SK-N-SH (cell line): ENCODE results near the gene PCAT6. TPM values are rescaled to one million over a fixed set of nuclear protein-coding genes. Genes with fewer than 3 reads are reported as not detected.

Source experiments
- CTCF ChIA-PET: fragments of 300-600, 350-600 bp; formaldehyde crosslinking; extraction: SDS; loops from one replicate; lab custom pipeline; 2021; lab: Yijun Ruan, JAX
- POLR2A ChIA-PET: fragments of 350-600 bp; sonication (Branson Sonifier 250); formaldehyde crosslinking; extraction: SDS; loops from one replicate; lab custom pipeline; 2020; ENCODE audit warnings: antibody characterized with exemption, inconsistent platforms; lab: Yijun Ruan, JAX
- DNase-seq: peaks from one replicate; pipeline ENCODE4 v3.0.0; 2012
- H2AFZ ChIP-seq: fragments of 200-600 bp; sonication (generic); 2 replicates; pipeline ENCODE4 v1.8.1; 2016; ENCODE audit warnings: antibody characterized with exemption, mild to moderate bottlenecking, low read depth
- H3F3A ChIP-seq: fragments of 200-600 bp; sonication (generic); replicated peaks from 2 replicates; pipeline ENCODE3; 2016; ENCODE audit warnings: antibody characterized with exemption, mild to moderate bottlenecking; ENCODE audit not compliant: insufficient read depth
- H3K27ac ChIP-seq, 2 experiments: fragments of 200-500 bp in 1 of 2; fragments of 200-600 bp in 1 of 2; sonication (Bioruptor generic) in 1 of 2; sonication (generic), shearing (Covaris generic) in 1 of 2; 2 replicates each; pipeline versions ENCODE4 v1.5.1 to v1.6.1; 2014 to 2016; ENCODE audit warnings: low read depth in 2 of 2, inconsistent platforms in 1 of 2, low read length in 1 of 2, mild to moderate bottlenecking in 1 of 2, mixed read lengths in 1 of 2
- H3K27me3 ChIP-seq: fragments of 200-600 bp; sonication (generic), shearing (Covaris generic); 2 replicates; pipeline ENCODE4 v1.6.1; 2016; ENCODE audit warnings: mixed run types; ENCODE audit not compliant: insufficient read depth
- H3K36me3 ChIP-seq, 2 experiments: fragments of 200-500 bp in 1 of 2; fragments of 200-600 bp in 1 of 2; sonication (Bioruptor generic) in 1 of 2; sonication (generic) in 1 of 2; replicated peaks in 1 of 2; 2 replicates each; pipeline versions ENCODE3 to v1.5.1; 2014 to 2016; ENCODE audit warnings: low read length in 1 of 2, mild to moderate bottlenecking in 1 of 2; ENCODE audit not compliant: insufficient read depth in 2 of 2, control insufficient read depth in 1 of 2
- H3K4me1 ChIP-seq, 2 experiments: fragments of 200-500 bp in 1 of 2; fragments of 200-600 bp in 1 of 2; sonication (Bioruptor generic) in 1 of 2; sonication (generic), shearing (Covaris generic) in 1 of 2; 2 replicates each; pipeline versions ENCODE4 v1.5.1 to v1.6.1; 2014 to 2016; ENCODE audit warnings: low read depth in 1 of 2, low read length in 1 of 2, mixed run types in 1 of 2; ENCODE audit not compliant: insufficient read depth in 2 of 2, control insufficient read depth in 1 of 2
- H3K4me2 ChIP-seq: fragments of 200-600 bp; sonication (generic), shearing (Covaris generic); 2 replicates; pipeline ENCODE4 v1.6.1; 2017; ENCODE audit warnings: mixed run types
- H3K4me3 ChIP-seq, 2 experiments: fragments of 200-500 bp in 1 of 2; fragments of 200-600 bp in 1 of 2; sonication (Bioruptor generic) in 1 of 2; sonication (generic), shearing (Covaris generic) in 1 of 2; 2 replicates each; pipeline versions ENCODE4 v1.5.1 to v1.8.1; 2014 to 2016; ENCODE audit warnings: low read depth in 2 of 2, inconsistent platforms in 1 of 2, low read length in 1 of 2, mild to moderate bottlenecking in 1 of 2, mixed read lengths in 1 of 2, moderate library complexity in 1 of 2
- H3K79me2 ChIP-seq: fragments of 200-600 bp; sonication (generic); 2 replicates; pipeline ENCODE4 v1.8.1; 2017; ENCODE audit warnings: mild to moderate bottlenecking; ENCODE audit not compliant: insufficient read depth
- H3K9ac ChIP-seq: fragments of 200-600 bp; sonication (generic); 2 replicates; pipeline ENCODE4 v1.6.1; 2017; ENCODE audit warnings: mixed run types
- H3K9me2 ChIP-seq: fragments of 200-600 bp; sonication (generic); 2 replicates; pipeline ENCODE4 v1.6.1; 2017; ENCODE audit warnings: mixed run types
- H3K9me3 ChIP-seq: fragments of 200-600 bp; sonication (generic); 2 replicates; pipeline ENCODE4 v1.6.1; 2017; ENCODE audit warnings: mixed run types, mild to moderate bottlenecking, moderate library complexity
- H4K20me1 ChIP-seq: fragments of 200-600 bp; sonication (generic); 2 replicates; pipeline ENCODE4 v1.6.1; 2017; ENCODE audit warnings: mild to moderate bottlenecking, mixed run types; ENCODE audit not compliant: insufficient read depth
- ELF1 ChIP-seq: IDR thresholded peaks from 2 replicates; pipeline ENCODE4 v1.4.0; 2012
- EP300 ChIP-seq, 2 experiments: IDR thresholded peaks; 2 replicates each; pipeline versions ENCODE4 v1.4.0 to v1.6.1; 2012; ENCODE audit warnings: borderline replicate concordance in 1 of 2, low read depth in 1 of 2, low read length in 1 of 2
- EZH2phosphoT487 ChIP-seq: fragments of 200-600 bp; sonication (generic); IDR thresholded peaks from 2 replicates; pipeline ENCODE4 v1.6.1; 2017; ENCODE audit warnings: low read depth, mixed run types, mild to moderate bottlenecking, antibody characterized with exemption, moderate library complexity, borderline replicate concordance
- FOSL2 ChIP-seq: IDR thresholded peaks from 2 replicates; pipeline ENCODE4 v1.4.0; 2012; ENCODE audit warnings: low read depth, mild to moderate bottlenecking, moderate library complexity, borderline replicate concordance
- GATA2 ChIP-seq: sonication (generic); formaldehyde crosslinking; IDR thresholded peaks from 2 replicates; pipeline ENCODE4 v1.5.0; 2020; ENCODE audit warnings: mild to moderate bottlenecking, missing genetic modification reagents
- JUND ChIP-seq: IDR thresholded peaks from 2 replicates; pipeline ENCODE4 v1.4.0; 2012
- MEF2A ChIP-seq: IDR thresholded peaks from 2 replicates; pipeline ENCODE4 v1.4.0; 2012; ENCODE audit warnings: low read depth, borderline replicate concordance
- NFIC ChIP-seq: IDR thresholded peaks from 2 replicates; pipeline ENCODE4 v1.4.0; 2012; ENCODE audit warnings: borderline replicate concordance
- NRF1 ChIP-seq: IDR thresholded peaks from 2 replicates; pipeline ENCODE4 v1.6.1; 2012; ENCODE audit warnings: low read depth, mild to moderate bottlenecking, low read length
- POLR2AphosphoS5 ChIP-seq: IDR thresholded peaks from 2 replicates; pipeline ENCODE4 v1.6.1; 2012; ENCODE audit warnings: low read depth, low read length
- SMC3 ChIP-seq: IDR thresholded peaks from 2 replicates; pipeline ENCODE4 v1.6.1; 2012; ENCODE audit warnings: low read depth, low read length, improper control_type of control experiment
- TCF12 ChIP-seq: IDR thresholded peaks from 2 replicates; pipeline ENCODE4 v1.4.0; 2012
- TEAD4 ChIP-seq: IDR thresholded peaks from 2 replicates; pipeline ENCODE4 v1.4.0; 2012; ENCODE audit warnings: mild to moderate bottlenecking, borderline replicate concordance; ENCODE audit not compliant: insufficient read depth
- YY1 ChIP-seq: IDR thresholded peaks from 2 replicates; pipeline ENCODE4 v1.4.0; 2012; ENCODE audit warnings: low read depth, mild to moderate bottlenecking
- ZBTB33 ChIP-seq: IDR thresholded peaks from 2 replicates; pipeline ENCODE4 v1.4.0; 2012; ENCODE audit warnings: low read depth, borderline replicate concordance
- WGBS: methylation state at CpG from one replicate; pipeline ENCODE4 v1.1.6; 2017; ENCODE audit warnings: low lambda C conversion rate; 5-methylcytosine and 5-hydroxymethylcytosine counted together
- polyA plus RNA-seq, 3 experiments: library from polyadenylated mRNA; depleted of rRNA; stranded (reverse); fragments of >200 nt; gene quantifications; 2 replicates each; pipeline ENCODE4 v1.2.3, GENCODE V29; 2012
- TF ChIP-seq, protein P1 (sequence below): IDR thresholded peaks from 2 replicates; pipeline ENCODE4 v1.4.0; 2012; ENCODE audit warnings: low read depth
- TF ChIP-seq, protein P2 (sequence below): IDR thresholded peaks from 2 replicates; pipeline ENCODE4 v1.6.1; 2012; ENCODE audit warnings: mild to moderate bottlenecking, low read depth, low read length, moderate library complexity
- TF ChIP-seq, protein P3 (sequence below): IDR thresholded peaks from 2 replicates; pipeline ENCODE4 v1.4.0; 2012; ENCODE audit warnings: low read depth, borderline replicate concordance

The PCAT6 gene
- polyA plus RNA-seq, 1 of the 3 experiments (the other 2 are of a cell fraction): 6.9 TPM

DNA sequence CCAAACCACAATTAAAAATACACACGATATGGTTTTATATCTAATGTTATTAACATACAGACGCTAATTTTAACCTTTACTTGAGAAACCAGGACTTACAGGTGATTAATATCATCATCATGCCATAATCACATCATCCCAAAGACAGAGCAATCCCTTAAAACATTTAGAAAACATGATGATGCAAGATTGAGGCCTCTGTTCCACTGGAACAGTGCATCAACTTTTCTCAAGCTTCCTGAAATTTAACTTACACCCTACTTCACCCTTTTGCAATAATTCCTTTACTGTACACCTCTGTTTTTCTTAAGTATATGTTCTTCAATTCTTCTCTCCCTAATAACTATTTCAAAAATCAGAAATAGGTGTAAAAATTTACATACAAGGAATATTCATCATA lies 40.6 kb upstream of the PCAT6 start:
- Histone ChIP-seq H3K4me3 (no peak overlapping the region), H3K9me2 (no peaks in the 10 kb centered on the region), H3K9ac (no peak overlapping the region), H3K27me3 (no peaks in the 10 kb centered on the region), H3K4me2 (no peak overlapping the region), H3K36me3 (peaks cover 57 to 65% of the 10 kb centered on the region in 2 experiments)
- DNase-seq: no peak
- CTCF ChIA-PET: interaction anchor here (0.8 kb wide), 1 partner anchor 16 kb away, joined by 3 read pairs; no protein-coding TSS in a partner anchor
- POLR2A ChIA-PET: no interaction called here
- TF ChIP-seq TEAD4 (no peak), NFIC (no peak), EP300 (IDR thresholded peaks at IDR 0.05; ENCODE audit: borderline replicate concordance in 1 of 2, low read depth in 1 of 2, low read length in 1 of 2) (no peak)
- TF ChIP-seq, protein P1, sequence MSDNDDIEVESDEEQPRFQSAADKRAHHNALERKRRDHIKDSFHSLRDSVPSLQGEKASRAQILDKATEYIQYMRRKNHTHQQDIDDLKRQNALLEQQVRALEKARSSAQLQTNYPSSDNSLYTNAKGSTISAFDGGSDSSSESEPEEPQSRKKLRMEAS: no peak
- TF ChIP-seq, all 33 proteins: peak for 0
- 96% methylated on average over 2 of the region's 2 CpGs for WGBS
- Histone ChIP-seq H3K79me2 (peaks cover 56% of the 10 kb centered on the region; the same call in 1 of the 2 replicates), H3K27ac (no peak overlapping the region), H3F3A (peaks cover 20% of the 10 kb centered on the region), H3K4me1 (0 out of 4 replicates have a peak, but pooled peaks cover 0 to 9% of the 10 kb centered on the region in 2 experiments), H4K20me1 (no peaks in the 10 kb centered on the region; the same call in 1 of the 2 replicates), H2AFZ (no peak overlapping the region), H3K9me3 (no peaks in the 10 kb centered on the region)

DNA sequence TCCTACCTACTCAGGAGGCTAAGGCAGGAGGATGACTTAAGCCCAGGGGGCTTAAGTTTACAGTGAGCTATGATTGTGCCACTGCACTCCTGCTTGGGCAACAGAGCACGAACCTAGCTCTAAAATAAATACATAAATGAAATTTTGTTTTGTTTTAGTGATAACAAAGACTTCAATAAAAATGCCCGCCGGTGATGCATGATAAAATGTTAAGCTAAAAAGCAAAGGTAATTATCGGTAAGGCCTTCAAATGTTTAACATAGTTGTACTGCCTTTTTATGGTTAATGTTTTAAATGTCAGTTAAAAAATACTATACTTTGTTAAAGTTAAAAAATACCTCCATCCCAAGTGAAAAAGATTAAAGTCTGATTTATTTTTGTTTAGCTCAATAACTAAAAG lies 29.6 kb upstream of the PCAT6 start:
- H3K79me2 ChIP-seq: peaks cover 100% of the 10 kb centered on the region
- ChIA-PET POLR2A (no interaction called here), CTCF (interaction anchor here (1.0 to 1.9 kb wide), 4 partner anchors 9 to 658 kb away, joined by 3 to 5 read pairs (median 3); partner anchors contain the start of gene GPR37L1)
- no peak overlapping the region for H2AFZ ChIP-seq
- H3K36me3 ChIP-seq: peaks cover 0 to 8% of the 10 kb centered on the region in 2 experiments
- no peaks in the 10 kb centered on the region for H3K27me3 ChIP-seq
- H4K20me1 ChIP-seq: peaks cover 96% of the 10 kb centered on the region
- H3K9me2 ChIP-seq: no peaks in the 10 kb centered on the region
- no peak overlapping the region for H3K4me2 ChIP-seq
- H3K27ac ChIP-seq: no peak overlapping the region; a peak in 1 of 4 replicates
- no peak overlapping the region for H3K9ac ChIP-seq
- peaks cover 25% of the 10 kb centered on the region for H3F3A ChIP-seq
- H3K4me1 ChIP-seq: peaks cover 0 to 3% of the 10 kb centered on the region in 2 experiments; a peak in 2 of 4 replicates
- no peak for DNase-seq
- WGBS: 84% methylated on average over 4 of the region's 4 CpGs
- H3K4me3 ChIP-seq: no peak overlapping the region
- TF ChIP-seq EP300 (IDR thresholded peaks at IDR 0.05; ENCODE audit: borderline replicate concordance in 1 of 2, low read depth in 1 of 2, low read length in 1 of 2): no peak
- TF ChIP-seq, protein P1: no peak
- TF ChIP-seq, protein P2, sequence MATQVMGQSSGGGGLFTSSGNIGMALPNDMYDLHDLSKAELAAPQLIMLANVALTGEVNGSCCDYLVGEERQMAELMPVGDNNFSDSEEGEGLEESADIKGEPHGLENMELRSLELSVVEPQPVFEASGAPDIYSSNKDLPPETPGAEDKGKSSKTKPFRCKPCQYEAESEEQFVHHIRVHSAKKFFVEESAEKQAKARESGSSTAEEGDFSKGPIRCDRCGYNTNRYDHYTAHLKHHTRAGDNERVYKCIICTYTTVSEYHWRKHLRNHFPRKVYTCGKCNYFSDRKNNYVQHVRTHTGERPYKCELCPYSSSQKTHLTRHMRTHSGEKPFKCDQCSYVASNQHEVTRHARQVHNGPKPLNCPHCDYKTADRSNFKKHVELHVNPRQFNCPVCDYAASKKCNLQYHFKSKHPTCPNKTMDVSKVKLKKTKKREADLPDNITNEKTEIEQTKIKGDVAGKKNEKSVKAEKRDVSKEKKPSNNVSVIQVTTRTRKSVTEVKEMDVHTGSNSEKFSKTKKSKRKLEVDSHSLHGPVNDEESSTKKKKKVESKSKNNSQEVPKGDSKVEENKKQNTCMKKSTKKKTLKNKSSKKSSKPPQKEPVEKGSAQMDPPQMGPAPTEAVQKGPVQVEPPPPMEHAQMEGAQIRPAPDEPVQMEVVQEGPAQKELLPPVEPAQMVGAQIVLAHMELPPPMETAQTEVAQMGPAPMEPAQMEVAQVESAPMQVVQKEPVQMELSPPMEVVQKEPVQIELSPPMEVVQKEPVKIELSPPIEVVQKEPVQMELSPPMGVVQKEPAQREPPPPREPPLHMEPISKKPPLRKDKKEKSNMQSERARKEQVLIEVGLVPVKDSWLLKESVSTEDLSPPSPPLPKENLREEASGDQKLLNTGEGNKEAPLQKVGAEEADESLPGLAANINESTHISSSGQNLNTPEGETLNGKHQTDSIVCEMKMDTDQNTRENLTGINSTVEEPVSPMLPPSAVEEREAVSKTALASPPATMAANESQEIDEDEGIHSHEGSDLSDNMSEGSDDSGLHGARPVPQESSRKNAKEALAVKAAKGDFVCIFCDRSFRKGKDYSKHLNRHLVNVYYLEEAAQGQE: no peak
- TF ChIP-seq POLR2AphosphoS5: no peak
- TF ChIP-seq EZH2phosphoT487: no peak
- no peak for TF ChIP-seq YY1
- TF ChIP-seq NRF1: no peak
- no peak for TF ChIP-seq SMC3
- no peak for TF ChIP-seq TCF12
- TF ChIP-seq, protein P3, sequence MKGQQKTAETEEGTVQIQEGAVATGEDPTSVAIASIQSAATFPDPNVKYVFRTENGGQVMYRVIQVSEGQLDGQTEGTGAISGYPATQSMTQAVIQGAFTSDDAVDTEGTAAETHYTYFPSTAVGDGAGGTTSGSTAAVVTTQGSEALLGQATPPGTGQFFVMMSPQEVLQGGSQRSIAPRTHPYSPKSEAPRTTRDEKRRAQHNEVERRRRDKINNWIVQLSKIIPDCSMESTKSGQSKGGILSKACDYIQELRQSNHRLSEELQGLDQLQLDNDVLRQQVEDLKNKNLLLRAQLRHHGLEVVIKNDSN: no peak
- TF ChIP-seq ELF1: no peak
- no peak for TF ChIP-seq FOSL2
- no peak for TF ChIP-seq MEF2A
- TF ChIP-seq ZBTB33: no peak
- TF ChIP-seq GATA2 (CRISPR knock-in tag): no peak
- no peak for TF ChIP-seq JUND
- H3K9me3 ChIP-seq: no peaks in the 10 kb centered on the region
